Adrenal gland (tissue), 5 donors: ENCODE measurements around the gene ZNF652.

Source experiments
- CTCF ChIP-seq, 6 experiments: fragments of 450-650 bp in 4 of 6; fragments of 200-600 bp in 2 of 6; sonication (generic) in 1 of 6; IDR thresholded peaks; 1 replicate in 5 of 6; 2 replicates in 1 of 6; pipeline versions ENCODE4 v1.5.1 to v1.8.0; 2016 to 2021; ENCODE audit warnings: antibody characterized with exemption in 6 of 6, mild to moderate bottlenecking in 2 of 6, moderate library complexity in 1 of 6
- POLR2A ChIP-seq, 2 donors: fragments of 450-650 bp; IDR thresholded peaks; one replicate each; pipeline ENCODE4 v1.6.1; 2017; ENCODE audit warnings: antibody characterized with exemption in 2 of 2, mild to moderate bottlenecking in 2 of 2, moderate library complexity in 1 of 2
- donor health status: DM: no; HTN: no; CAD: no.

- TF ChIP-seq POLR2A (IDR thresholded peaks at IDR 0.05) (no peak), CTCF (IDR thresholded peaks at IDR 0.05) (no peak)
Measured at GRCh38 chr17:49390548-49391324, 28.7 kb upstream of the ZNF652 start.
